LoVo (cell line): Measurements from ENCODE around the gene SRSF6.
"Not testable (repeated sequence)": the region's sequence is repeated elsewhere in the genome, so short reads cannot be mapped to it uniquely, and the experiment has no call there.

Experiments used
- DNase-seq: peaks from one replicate; pipeline ENCODE4 v3.0.0-alpha.2; 2016; ENCODE audit warnings: low spot score

SRSF6 gene

GRCh38 chr20:43457640-43458421, at the start of gene SRSF6:
SRSF6 (plus strand) TSS chr20:43457896; CDS start chr20:43458034, 138 bp downstream.
- DNase-seq = peak; percentile 87

DNA sequence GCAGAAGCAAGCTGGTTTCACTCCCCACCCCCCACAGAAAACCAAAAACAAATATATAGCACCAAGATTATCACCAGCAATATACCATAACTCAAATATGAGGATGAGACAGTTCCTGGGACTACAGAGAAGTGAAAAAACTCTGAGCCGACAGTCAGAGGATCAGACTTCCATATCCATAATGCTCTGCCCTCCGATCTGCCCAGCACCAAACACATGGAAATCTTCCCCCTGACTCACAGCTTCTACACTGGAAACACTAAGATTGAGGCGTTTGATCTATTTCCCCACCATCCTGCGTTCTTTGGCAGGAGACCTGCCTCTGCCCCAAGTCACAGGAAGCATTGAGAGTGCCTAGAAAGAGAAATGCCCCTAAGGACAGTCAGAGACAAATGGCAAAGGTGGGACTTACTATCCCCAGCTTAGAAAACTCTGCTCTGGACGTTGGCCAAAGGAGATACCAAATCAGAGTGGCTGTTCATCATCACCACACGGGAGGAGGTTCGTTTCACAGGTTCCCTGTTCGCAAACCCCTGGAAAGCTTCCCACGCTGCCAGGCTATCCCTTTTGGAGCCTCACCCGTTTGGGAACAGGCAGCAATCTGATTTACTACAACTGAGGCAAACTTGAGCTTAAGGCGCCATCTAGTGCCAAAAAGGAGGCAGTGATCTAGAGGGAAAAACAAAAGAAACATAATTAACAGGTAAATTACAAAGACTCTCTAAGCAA, 48.7 kb upstream of the SRSF6 start:
- peak; percentile 49 for DNase-seq

DNA sequence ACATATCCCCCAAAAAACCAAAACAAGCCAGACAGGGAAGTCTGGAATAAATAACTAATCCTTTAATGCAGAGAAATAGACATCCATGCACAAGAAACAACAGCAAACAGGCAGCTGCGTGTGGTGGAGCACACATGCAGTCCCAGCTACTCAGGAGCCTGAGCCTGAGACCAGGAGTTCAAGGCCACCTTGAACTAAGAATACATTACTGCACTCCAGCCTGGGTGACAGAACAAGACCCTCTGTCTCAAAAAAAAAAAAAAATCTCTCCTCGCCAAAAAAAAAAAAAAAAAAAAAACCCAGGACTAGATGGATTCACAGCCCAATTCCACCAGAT, 48.2 kb upstream of the SRSF6 start:
- no peak for DNase-seq

- DNase-seq = no peak
These were observed 41.9 kb upstream of the SRSF6 start for GRCh38 chr20:43415661-43416430.

- DNase-seq = no peak
These were observed 41.0 kb upstream of the SRSF6 start for GRCh38 chr20:43416591-43417228.

DNA sequence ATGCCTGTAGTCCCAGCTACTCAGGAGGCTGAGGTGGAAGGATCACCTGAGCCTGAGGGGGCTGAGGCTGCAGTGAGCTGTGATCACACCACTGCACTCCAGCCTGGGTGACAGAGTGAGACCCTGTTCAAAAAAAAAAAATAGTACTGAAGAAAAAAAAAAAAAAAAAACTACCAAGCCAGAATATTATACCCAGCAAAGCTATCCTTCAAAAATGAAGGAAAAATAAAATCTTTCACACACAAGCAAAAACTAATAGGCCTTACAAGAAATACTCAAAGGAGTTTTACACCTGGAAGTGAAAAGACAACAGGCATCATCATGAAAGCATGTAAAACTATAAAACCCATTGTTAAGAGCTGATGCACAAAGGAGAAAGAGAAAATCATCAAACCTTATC, 37.5 kb upstream of the SRSF6 start:
- DNase-seq = no peak

- DNase-seq = not testable (repeated sequence)
These were observed 36.8 kb upstream of the SRSF6 start for GRCh38 chr20:43420913-43421312.

DNA sequence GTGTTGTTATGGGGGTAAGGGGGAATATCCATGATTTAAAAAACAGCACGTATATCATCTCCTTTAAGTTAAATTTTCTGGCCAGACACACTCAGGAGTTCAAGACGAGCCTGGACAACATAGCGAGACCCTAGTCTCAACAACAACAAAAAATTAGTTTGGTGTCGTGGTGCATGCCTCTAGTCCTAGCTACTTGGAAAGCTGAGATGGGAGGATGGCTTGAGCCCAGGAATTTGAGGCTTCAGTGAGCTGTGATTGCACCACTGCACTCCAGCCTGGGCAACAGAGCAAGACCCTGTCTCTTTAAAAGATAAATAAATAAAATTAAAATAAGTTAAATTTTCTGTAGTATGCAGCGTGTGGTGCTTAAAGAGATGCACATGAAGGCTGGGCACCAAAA, 31.5 kb upstream of the SRSF6 start:
- DNase-seq = no peak

DNA sequence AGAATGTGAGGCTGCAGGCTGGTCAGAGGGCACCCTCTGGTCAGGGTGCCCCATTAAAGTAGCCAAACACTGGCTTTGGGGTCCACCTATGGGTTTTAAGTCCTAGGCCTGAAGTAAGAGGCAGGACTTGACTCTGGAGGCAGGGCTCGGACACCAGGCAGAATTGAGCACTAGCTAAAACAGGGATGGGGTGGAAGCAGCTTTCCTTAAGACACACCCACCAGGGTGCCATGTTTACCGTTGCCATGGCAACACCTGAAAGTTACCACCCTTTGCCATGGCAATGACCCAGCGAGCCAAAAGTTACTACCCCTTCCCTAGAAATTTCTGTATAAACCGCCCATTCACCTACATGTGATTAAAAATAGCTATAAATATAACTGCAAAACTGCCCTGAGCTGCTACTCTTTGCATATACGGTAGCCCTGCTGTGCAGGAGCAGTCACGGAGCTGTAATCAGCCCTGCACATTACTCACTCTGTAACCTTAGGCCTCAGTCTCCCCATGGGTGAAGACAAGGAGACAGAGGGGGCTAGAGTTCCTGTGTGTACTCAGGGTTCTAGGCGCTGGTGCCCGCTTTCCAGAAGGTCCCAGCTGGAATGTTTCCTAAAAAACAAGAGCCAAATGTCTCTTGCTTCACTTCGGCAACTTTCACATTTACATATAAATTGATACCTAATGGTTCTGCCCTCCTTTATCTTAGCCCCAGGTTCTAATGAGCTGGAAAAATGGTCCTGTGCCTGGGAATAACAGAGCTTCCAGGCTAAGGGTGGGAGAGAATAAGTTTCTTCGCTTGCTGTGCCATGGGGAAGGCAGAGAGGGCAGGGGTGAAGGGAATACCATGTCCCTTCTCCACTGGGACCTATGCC, 27.2 kb upstream of the SRSF6 start:
- no peak for DNase-seq

DNA sequence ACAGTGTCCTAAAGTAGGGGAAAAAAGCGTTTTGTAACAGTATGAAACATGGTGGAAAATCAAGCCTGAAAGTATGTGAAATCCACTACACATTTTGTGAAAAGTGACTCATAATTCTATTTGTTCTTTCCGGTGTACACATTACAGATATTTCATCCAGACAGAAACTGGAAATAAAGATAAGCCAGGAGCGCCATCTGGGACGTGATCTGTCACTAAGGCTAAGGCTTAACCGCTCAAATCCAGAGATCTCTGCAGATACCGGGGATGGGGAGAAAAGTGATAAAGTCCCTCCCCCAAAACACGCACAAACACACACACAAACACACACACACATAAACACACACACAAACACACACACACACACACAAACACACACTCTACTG, 26.6 kb upstream of the SRSF6 start:
- no peak for DNase-seq

DNA sequence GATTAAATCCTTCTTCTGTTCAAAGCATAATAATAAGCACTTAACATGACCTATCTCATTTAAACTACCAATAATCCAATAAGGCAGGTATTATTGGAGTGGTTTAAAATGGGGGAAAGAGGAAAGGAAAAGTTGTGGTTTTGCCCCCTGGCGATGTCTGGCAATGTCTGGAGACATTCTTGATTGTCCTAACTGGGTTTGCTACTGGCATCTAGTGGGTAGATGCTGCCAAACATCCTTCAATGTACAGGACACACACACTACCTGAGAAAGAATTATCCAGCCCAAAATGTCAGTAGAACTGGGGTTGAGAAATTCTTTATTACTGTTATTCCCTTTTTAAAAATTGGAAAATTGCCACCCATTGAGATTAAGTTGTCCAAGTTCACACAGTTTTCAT, 25.2 kb upstream of the SRSF6 start:
- DNase-seq = no peak

DNA sequence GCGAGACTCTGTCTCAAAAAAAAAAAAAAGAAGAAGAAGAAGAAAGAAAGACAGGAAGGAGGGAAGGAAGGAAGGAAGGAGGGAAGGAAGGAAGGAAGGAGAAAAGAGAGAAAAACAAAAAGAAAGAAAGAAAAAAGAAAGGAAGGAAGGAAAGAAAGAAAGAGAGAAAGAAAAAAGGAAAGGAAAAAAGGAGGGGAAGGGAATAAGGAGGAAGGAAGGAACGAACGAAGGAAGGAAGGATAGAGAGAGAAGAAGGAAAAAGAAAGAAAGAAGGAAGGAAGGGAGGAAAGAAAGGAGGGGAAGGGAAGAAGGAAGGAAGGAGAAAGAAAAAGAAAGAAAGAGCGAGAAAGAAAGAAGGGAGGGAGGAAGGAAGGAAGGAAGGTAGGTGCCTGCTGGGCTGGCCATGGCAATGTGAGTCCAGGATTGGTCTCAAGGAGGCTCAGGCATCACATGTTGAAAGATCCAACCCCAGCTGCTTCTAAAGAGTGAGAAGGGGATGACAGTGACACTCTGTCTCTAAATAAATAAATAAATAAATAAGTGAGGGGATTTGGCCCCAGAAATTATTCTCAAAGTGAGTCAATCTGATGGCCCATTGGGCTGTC, 24.3 kb upstream of the SRSF6 start:
- DNase-seq = no peak

GRCh38 chr20:43434565-43434964, 23.1 kb upstream of the SRSF6 start:
- no peak for DNase-seq

GRCh38 chr20:43438578-43439316, 18.9 kb upstream of the SRSF6 start:
- DNase-seq = no peak

- DNase-seq = no peak
These were observed 17.2 kb upstream of the SRSF6 start for GRCh38 chr20:43440531-43440930.

DNA sequence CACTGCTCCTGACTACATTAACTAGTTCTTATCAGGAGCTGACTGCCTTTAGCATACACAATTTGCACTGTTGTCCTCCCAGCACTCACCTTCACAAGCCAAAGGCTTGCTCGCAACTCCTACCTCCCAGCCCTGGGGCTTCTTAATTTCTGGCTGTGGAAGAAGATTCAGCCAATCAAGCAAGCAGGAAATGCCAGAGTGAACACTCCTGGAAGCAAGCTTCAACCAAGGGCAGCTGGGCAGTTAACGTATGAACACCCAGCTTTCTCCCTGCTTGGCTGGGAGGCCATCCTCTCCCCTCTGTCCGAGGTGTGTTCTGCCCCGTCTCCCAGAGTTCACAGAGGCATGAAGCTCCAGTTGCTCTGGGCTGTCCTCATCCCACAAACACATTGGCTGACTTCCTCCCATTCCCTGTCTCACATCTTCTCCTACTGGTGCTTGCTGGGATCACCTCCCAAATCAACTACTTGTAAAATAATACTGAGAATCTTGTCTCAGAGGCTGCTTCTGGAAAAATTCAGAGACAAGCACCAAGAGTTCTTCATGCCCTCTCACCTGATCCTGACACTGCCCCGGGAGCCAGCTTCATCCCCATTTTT, 15.3 kb upstream of the SRSF6 start:
- no peak for DNase-seq

- DNase-seq = no peak
These were observed 13.6 kb upstream of the SRSF6 start for GRCh38 chr20:43444107-43444506.

GRCh38 chr20:43446361-43446879, 11.3 kb upstream of the SRSF6 start:
- no peak for DNase-seq

DNA sequence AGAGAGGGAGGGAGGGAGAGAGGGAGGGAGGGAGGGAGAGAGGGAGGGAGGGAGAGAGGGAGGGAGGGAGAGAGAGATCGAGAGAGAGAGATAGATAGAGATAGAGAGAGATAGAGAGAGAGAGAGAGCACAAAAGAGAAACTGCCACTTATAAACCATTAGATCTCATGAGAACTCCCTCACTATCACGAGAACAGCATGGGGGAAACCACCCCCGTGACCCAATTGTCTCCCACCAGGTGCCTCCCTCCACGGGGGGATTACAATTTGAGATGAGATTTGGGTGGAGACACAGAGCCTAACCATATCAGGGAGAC, 9.3 kb upstream of the SRSF6 start:
- not testable (repeated sequence) for DNase-seq
